Measurements from ENCODE around the gene SOX12. TPM values are rescaled to one million over a fixed set of nuclear protein-coding genes. Genes with fewer than 3 reads are reported as not detected.

The SOX12 gene
- 3.4 and 4.8 TPM in 2 replicates for total RNA-seq

DNA sequence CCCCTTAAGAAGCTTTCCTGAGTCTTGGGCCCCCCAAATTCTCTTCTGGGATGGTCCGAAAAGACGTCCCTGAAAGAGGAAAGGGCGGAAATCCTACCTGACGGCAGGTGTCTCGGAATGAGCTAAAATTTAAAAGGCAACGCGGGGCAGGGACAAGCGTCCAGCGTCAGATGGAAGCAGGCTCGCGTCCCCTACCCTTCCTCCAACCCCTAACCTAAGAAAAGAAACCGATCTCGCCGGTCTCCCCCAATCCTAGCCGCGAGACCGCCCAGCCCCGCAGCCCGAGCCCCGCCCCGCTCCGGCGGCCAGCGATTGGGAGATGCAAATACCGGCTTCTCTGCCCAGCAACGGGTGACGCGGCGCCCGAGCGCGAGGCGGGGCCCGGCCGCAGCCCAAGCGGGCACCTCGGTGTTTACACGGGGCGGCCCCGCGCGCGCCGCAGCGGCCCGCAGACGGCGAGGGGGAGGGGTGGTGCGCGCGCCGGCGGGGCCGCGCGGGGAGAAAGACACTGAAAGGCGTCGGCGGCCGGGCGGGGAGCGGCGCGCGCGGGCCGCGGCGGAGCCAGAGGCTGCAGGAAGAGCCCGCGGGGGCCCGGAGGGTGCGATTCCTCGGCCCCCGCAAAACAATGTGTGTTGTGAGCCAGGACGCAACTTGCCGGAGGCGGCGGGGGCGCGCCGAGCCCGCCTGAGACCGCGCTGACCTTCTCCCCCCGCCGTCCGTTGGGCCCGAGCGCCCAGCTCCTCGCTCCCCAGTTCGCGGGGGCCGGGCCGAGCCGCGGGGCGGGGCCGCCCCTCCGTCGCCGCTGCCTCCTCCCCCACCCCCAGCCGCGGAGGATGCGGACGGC is at the start of gene SOX12:
Gene SOX12 (plus strand): TSS at position 508 of the 844 bp plus-strand sequence. CDS start 373 bp downstream, outside the sequence.

DNA sequence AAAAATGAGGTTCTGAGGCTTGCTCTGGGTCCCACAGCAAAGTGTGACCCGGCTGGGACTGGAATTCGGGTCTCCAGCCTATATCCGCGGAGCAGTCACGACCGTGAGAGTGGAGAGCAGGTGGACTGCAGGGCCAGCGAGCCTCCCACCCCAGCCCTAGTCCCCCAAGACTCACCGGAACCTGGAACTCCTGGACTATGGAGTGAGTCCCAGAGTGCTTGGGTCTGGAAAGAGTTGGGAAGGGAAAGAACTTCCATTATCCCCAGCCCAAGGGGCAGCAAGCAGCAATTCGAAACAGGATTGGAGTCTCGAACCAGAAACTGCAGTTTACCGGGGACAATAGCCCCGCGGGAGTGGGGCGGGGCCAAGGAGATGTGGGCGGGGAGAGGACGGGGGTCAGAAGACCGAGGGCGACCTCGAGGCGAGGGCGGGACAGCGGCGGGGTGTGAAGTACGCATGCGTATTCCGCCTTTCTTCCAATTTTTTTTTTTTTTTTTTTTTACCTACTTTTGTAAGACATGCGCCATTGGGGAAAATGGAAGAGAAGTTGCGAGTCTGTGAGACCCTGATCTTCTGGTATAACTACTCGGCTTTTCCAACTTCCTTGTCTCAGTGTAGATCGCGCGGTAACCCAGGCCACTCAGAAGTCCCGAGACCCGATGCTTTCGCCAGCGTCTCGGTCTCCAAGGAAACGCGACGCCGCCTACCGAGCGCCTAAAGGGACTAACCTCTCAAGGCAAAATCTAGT is 35.1 kb upstream of the SOX12 start, which contains the start of gene C20orf96:
Gene C20orf96 (minus strand): TSS at position 667 of the 748 bp plus-strand sequence. CDS start 140 bp downstream, at position 527.

DNA sequence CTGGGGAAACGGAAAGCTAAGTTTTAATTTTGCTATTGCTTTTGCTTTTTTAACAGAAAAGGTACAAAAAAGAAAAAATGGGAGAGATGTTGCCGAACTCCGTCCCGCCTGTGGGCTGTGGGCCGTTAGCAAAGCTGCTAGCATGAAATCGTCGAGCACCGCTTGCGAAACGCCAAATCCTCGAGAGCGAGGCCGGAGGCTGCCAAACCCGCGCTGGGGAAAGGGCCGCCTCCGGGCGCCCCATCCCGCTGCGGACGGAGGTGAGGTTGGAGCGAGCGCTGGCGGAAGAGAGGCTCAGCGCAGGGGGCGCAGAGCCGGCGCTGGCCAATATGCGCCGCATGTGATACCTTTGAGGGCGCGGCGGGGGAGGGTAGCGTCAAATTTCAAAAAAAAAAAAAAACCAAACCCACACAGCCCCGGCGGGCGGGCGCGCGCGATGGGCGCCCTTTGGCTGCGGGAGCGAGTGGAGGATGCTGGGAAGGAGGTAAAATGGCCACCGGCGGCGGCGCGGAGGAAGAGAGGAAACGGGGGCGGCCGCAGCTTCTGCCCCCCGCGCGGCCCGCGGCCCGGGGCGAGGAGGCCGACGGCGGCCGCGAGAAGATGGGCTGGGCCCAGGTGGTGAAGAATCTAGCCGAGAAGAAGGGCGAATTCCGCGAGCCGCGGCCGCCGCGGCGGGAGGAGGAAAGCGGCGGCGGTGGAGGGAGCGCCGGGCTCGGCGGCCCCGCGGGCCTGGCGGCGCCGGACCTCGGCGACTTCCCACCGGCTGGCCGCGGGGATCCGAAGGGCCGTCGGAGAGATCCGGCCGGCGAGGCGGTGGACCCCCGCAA is 28.0 kb upstream of the SOX12 start, which contains the start of gene ZCCHC3:
Gene ZCCHC3 (plus strand): TSS at position 473 of the 827 bp plus-strand sequence. CDS start 17 bp downstream, at position 490.

DNA sequence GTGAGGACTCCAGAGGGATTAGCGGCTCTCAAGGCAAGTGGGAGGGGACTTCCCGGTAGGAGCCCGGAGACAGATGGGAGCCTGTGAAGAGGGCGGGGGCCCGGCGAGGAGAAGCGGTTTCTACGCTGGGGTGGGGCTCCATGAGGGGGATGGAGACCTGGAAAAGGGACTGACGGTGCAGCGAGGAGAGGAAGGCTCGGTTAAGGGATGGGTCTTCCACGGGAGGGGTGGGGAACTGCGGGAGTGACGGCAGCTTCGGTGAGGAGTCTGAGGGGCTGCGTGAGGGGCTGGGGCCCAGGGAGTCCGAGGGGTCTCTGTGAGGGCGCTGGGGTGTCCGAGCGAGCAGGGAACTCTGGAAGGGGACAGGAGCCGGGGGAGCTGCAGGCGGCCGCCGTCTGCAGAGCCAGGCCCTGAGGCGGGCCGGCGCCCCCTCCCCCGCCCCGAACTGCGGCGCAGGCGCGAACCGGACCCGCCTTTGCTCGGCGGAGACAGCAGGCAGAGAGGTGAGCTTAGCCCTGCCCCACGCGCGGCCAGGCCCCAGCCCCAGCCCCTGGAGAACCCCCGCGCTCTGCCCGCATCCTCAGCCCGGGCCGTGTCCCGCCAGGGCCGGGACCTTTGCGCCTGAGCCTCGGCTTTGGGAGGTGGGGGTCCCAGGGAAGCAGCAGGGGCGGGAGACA is 21.4 kb downstream of the SOX12 start, which contains the start of gene NRSN2:
Gene NRSN2 (plus strand): TSS at position 472 of the 677 bp plus-strand sequence. CDS start 2,533 bp downstream, outside the sequence.

Other genes with a start within 250 kb of the SOX12 start
- not detected in 2 replicates for gene DEFB125, start 237.9 kb upstream of the SOX12 start, total RNA-seq
- gene DEFB126, start 183.0 kb upstream of the SOX12 start, total RNA-seq, result not detected in 2 replicates
- gene DEFB127, start 168.1 kb upstream of the SOX12 start, total RNA-seq, result not detected in 2 replicates
- not detected in 2 replicates for gene DEFB128, start 135.8 kb upstream of the SOX12 start, total RNA-seq
- not detected in 2 replicates for gene DEFB129, start 98.3 kb upstream of the SOX12 start, total RNA-seq
- gene DEFB132, start 67.8 kb upstream of the SOX12 start, total RNA-seq, result not detected in 2 replicates
- 0.65 and 1.2 TPM in 2 replicates for gene C20orf96, start 34.8 kb upstream of the SOX12 start, total RNA-seq
- 6.8 and 10.6 TPM in 2 replicates for gene ZCCHC3, start 28.0 kb upstream of the SOX12 start, total RNA-seq
- 26.7 and 51.0 TPM in 2 replicates for gene NRSN2, start 21.6 kb downstream of the SOX12 start, total RNA-seq
- 16.3 and 18.1 TPM in 2 replicates for gene TRIB3, start 55.2 kb downstream of the SOX12 start, total RNA-seq
- 49.4 and 51.7 TPM in 2 replicates for gene RBCK1, start 82.7 kb downstream of the SOX12 start, total RNA-seq
- gene TBC1D20, start 137.0 kb downstream of the SOX12 start, total RNA-seq, result 45.4 and 45.5 TPM in 2 replicates
- gene CSNK2A1, start 218.2 kb downstream of the SOX12 start, total RNA-seq, result 107 and 126 TPM in 2 replicates